HEK293 (cell line): ENCODE data around the gene RPS28.

Experiments
- IKZF3 ChIP-seq: fragments of 450-650 bp; IDR thresholded peaks from 2 replicates; pipeline ENCODE4 v1.5.0; 2018; ENCODE audit warnings: missing biosample characterization, mild to moderate bottlenecking, missing genetic modification characterization, moderate library complexity
- KLF1 ChIP-seq: fragments of 450-650 bp; formaldehyde crosslinking; IDR thresholded peaks from 2 replicates; pipeline ENCODE4 v1.5.1; 2016; ENCODE audit warnings: missing biosample characterization, missing genetic modification characterization
- KLF17 ChIP-seq: fragments of 450-650 bp; formaldehyde crosslinking; IDR thresholded peaks from 2 replicates; pipeline ENCODE4 v1.5.1; 2016; ENCODE audit warnings: missing biosample characterization, missing genetic modification characterization
- KLF9 ChIP-seq: fragments of 450-650 bp; formaldehyde crosslinking; IDR thresholded peaks from 2 replicates; pipeline ENCODE4 v1.5.1; 2016; ENCODE audit warnings: missing biosample characterization, missing genetic modification characterization, low read depth
- SCRT2 ChIP-seq: fragments of 450-650 bp; formaldehyde crosslinking; IDR thresholded peaks from 2 replicates; pipeline ENCODE4 v1.5.1; 2016; ENCODE audit warnings: missing biosample characterization, missing genetic modification characterization
- YY1 ChIP-seq: fragments of 450-650 bp; formaldehyde crosslinking; IDR thresholded peaks from 2 replicates; pipeline ENCODE4 v1.5.1; 2018; ENCODE audit warnings: missing biosample characterization, missing genetic modification characterization
- ZBTB49 ChIP-seq: fragments of 450-650 bp; formaldehyde crosslinking; IDR thresholded peaks from 2 replicates; pipeline ENCODE4 v1.5.1; 2016; ENCODE audit warnings: missing biosample characterization, missing genetic modification characterization, low read depth
- ZFP41 ChIP-seq: fragments of 450-650 bp; formaldehyde crosslinking; IDR thresholded peaks from 2 replicates; pipeline ENCODE4 v1.5.1; 2016; ENCODE audit warnings: missing biosample characterization, missing genetic modification characterization, borderline replicate concordance
- ZNF121 ChIP-seq: fragments of 450-650 bp; formaldehyde crosslinking; IDR thresholded peaks from 2 replicates; pipeline ENCODE4 v1.5.1; 2016; ENCODE audit warnings: missing biosample characterization, missing genetic modification characterization
- ZNF157 ChIP-seq: fragments of 450-650 bp; formaldehyde crosslinking; IDR thresholded peaks from 2 replicates; pipeline ENCODE4 v1.5.1; 2016; ENCODE audit warnings: missing biosample characterization, missing genetic modification characterization
- ZNF19 ChIP-seq: fragments of 450-650 bp; formaldehyde crosslinking; IDR thresholded peaks from 2 replicates; pipeline ENCODE4; 2016; ENCODE audit warnings: missing biosample characterization, missing genetic modification characterization, low read depth
- ZNF214 ChIP-seq: fragments of 450-650 bp; formaldehyde crosslinking; IDR thresholded peaks from 2 replicates; pipeline ENCODE4 v1.5.1; 2017; ENCODE audit warnings: missing biosample characterization, mild to moderate bottlenecking, missing genetic modification characterization, borderline replicate concordance
- ZNF23 ChIP-seq: fragments of 450-650 bp; formaldehyde crosslinking; IDR thresholded peaks from 2 replicates; pipeline ENCODE4 v1.5.1; 2016; ENCODE audit warnings: missing biosample characterization, missing genetic modification characterization, borderline replicate concordance
- ZNF26 ChIP-seq: fragments of 450-650 bp; formaldehyde crosslinking; IDR thresholded peaks from 2 replicates; pipeline ENCODE4 v1.5.1; 2016; ENCODE audit warnings: missing biosample characterization, missing genetic modification characterization
- ZNF280D ChIP-seq: fragments of 450-650 bp; formaldehyde crosslinking; IDR thresholded peaks from 2 replicates; pipeline ENCODE4 v1.5.1; 2016; ENCODE audit warnings: missing biosample characterization, missing genetic modification characterization
- ZNF341 ChIP-seq: fragments of 450-650 bp; formaldehyde crosslinking; IDR thresholded peaks from 2 replicates; pipeline ENCODE4; 2016; ENCODE audit warnings: low read depth, missing biosample characterization, missing genetic modification characterization
- ZNF548 ChIP-seq: fragments of 450-650 bp; formaldehyde crosslinking; IDR thresholded peaks from 2 replicates; pipeline ENCODE4 v1.5.1; 2016; ENCODE audit warnings: missing biosample characterization, missing genetic modification characterization
- ZNF629 ChIP-seq: fragments of 450-650 bp; formaldehyde crosslinking; IDR thresholded peaks from 2 replicates; pipeline ENCODE4 v1.5.1; 2017; ENCODE audit warnings: missing biosample characterization, missing genetic modification characterization
- ZNF701 ChIP-seq: fragments of 450-650 bp; formaldehyde crosslinking; IDR thresholded peaks from 2 replicates; pipeline ENCODE4 v1.5.1; 2016; ENCODE audit warnings: missing biosample characterization, missing genetic modification characterization
- ZSCAN18 ChIP-seq: fragments of 450-650 bp; formaldehyde crosslinking; IDR thresholded peaks from 2 replicates; pipeline ENCODE4 v1.5.1; 2016; ENCODE audit warnings: missing biosample characterization, missing genetic modification characterization

The RPS28 gene

GRCh38 chr19:8307965-8308866, 13.1 kb upstream of the RPS28 start, which contains the start of gene CD320 (continued):
- TF ChIP-seq KLF1 (tag by site-specific recombination) (peak; percentile 70), ZNF548 (tag by site-specific recombination) (no peak), IKZF3 (peak; percentile 28; the same call in 1 of the 2 replicates), ZNF19 (tag by site-specific recombination) (no peak), KLF9 (tag by site-specific recombination) (peak; percentile 91), ZSCAN18 (tag by site-specific recombination) (no peak), ZNF26 (tag by site-specific recombination) (no peak), ZNF341 (tag by site-specific recombination) (0 out of 2 replicates have a peak, but pooled peaks have one; percentile 24), YY1 (tag by site-specific recombination) (no peak), ZNF701 (tag by site-specific recombination) (no peak), ZNF280D (tag by site-specific recombination) (no peak; the same call in 1 of the 2 replicates), ZFP41 (tag by site-specific recombination) (no peak), ZNF629 (tag by site-specific recombination) (0 out of 2 replicates have a peak, but pooled peaks have one; percentile 45), ZNF157 (no peak), ZNF214 (tag by site-specific recombination) (no peak), ZBTB49 (tag by site-specific recombination) (no peak), ZNF121 (tag by site-specific recombination) (no peak), KLF17 (tag by site-specific recombination) (no peak; the same call in 1 of the 2 replicates), ZNF23 (tag by site-specific recombination) (no peak), SCRT2 (tag by site-specific recombination) (peak; percentile 28; the same call in 1 of the 2 replicates)
